Measurements from ENCODE around the gene ADAP1.

ADAP1 gene

DNA sequence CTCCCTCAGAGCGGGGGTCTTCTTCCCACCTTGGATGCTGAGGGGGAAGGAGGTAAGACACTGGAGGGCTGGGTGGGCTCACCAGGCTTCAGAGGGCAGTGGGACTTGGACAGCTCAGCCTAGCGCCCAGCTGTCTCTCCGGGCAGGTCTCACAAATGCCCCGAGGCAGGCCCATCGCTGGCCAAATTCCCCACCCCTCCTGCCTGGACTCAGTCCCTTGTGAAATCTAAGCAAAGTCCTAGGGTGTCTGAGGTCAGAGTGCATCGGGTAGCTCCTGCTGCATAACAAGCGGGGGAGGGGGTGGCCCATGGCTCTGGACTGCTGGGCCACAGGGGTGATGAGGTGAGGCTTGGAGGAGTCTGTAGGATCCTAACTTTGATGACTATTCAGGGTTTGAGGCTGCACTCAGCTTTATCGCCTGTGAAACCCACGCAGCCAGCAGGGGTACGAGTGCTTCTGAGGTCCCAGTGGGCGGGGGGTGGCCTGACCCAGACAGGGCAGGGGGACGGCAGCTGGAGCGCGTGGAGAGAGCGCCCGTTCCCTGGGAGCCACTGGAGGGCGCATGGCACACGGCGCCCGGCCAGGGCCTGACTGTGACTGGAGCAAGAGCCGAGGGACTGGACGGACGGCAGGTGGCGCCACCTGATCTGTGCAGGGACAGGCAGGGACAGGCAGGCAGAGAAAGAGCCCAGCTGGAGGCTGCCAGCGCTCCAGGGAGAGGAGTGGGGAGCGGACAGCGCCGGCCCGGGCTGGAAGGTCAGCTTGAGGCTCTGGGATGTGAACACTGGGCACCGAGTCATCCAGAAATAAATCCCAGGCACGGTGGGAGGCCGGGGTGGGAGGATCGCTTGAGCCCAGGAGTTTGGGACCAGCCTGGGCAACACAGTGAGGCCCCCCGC, 38.5 kb upstream of the ADAP1 start:
- Histone ChIP-seq H3K36me3 (ENCODE audit: insufficient read depth, low read length) (no peaks in the 10 kb centered on the region), H3K27me3 (ENCODE audit: insufficient read depth, low read length, poor library complexity, severe bottlenecking) (no peaks in the 10 kb centered on the region), H3K9me3 (ENCODE audit: insufficient read depth, low read depth, low read length) (no peaks in the 10 kb centered on the region), H3K9me2 (replicated peaks; ENCODE audit: low read depth, low read length) (no peaks in the 10 kb centered on the region), H3K4me2 (ENCODE audit: low read depth, low read length, poor library complexity, severe bottlenecking) (peak overlapping the region; percentile 30), H3K79me2 (ENCODE audit: insufficient read depth, low read length) (no peaks in the 10 kb centered on the region), H4K20me1 (ENCODE audit: insufficient read depth, low read length, poor library complexity, severe bottlenecking) (no peaks in the 10 kb centered on the region), H3F3A (ENCODE audit: low read depth) (no peaks in the 10 kb centered on the region), H3K9ac (ENCODE audit: low read depth, low read length, poor library complexity, severe bottlenecking) (no peak overlapping the region), H3K4me3 (ENCODE audit: low read length, poor library complexity, severe bottlenecking) (no peak overlapping the region), H2AFZ (ENCODE audit: low read length) (no peak overlapping the region), H3K4me1 (ENCODE audit: insufficient read depth, low read length, poor library complexity, severe bottlenecking) (peaks cover 4% of the 10 kb centered on the region)
- TF ChIP-seq EZH2phosphoT487 (IDR thresholded peaks at IDR 0.05; ENCODE audit: borderline replicate concordance), result no peak
- TF ChIP-seq, protein P1, sequence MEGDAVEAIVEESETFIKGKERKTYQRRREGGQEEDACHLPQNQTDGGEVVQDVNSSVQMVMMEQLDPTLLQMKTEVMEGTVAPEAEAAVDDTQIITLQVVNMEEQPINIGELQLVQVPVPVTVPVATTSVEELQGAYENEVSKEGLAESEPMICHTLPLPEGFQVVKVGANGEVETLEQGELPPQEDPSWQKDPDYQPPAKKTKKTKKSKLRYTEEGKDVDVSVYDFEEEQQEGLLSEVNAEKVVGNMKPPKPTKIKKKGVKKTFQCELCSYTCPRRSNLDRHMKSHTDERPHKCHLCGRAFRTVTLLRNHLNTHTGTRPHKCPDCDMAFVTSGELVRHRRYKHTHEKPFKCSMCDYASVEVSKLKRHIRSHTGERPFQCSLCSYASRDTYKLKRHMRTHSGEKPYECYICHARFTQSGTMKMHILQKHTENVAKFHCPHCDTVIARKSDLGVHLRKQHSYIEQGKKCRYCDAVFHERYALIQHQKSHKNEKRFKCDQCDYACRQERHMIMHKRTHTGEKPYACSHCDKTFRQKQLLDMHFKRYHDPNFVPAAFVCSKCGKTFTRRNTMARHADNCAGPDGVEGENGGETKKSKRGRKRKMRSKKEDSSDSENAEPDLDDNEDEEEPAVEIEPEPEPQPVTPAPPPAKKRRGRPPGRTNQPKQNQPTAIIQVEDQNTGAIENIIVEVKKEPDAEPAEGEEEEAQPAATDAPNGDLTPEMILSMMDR (conservative IDR thresholded peaks at IDR 0.05; ENCODE audit: low read length), result peak; percentile 99

DNA sequence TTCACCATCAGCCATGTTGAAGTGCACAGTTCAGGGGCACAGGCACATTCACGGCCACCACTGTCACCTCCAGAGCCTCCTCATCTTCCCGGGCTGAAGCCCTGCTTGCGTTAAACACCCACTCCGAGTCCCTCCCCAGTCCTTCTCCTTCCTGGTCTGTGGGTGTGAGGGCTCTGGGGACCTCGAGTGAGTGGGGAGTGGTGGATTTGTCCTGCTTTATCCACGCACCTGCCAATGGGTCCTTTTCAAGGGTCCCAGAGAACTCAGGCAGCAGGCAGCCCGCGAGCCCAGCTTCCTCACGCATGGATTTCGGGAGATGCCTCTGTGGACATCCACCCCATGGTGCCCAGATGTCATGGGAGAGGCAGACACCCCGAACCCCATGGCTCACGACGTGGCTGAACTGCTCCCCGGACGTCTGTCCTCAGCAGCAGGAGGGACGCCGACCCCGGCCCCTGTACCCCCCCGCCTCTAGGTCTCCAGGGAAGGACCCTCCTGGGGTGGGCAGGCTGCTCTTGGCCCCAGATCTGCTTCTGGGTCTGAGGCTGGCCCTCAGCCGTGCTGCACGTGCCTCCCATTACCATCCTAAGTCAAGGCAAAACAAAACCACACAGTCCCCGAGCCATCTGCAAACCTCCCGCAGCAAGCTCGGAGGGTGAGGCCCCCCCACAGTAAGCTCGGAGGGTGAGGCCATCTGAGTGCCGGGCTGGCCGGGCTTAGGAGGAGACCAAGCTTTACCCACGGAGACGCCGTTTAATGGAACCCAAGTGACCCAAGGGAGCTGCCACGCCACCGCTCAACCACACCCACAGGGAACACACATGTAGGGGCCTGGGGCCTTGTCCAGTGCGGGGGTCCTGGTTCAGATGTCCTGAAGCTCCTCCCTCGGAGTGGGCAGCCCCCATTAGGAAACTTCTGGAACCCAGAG, 37.5 kb upstream of the ADAP1 start:
- Histone ChIP-seq H3K4me1 (ENCODE audit: insufficient read depth, low read length, poor library complexity, severe bottlenecking) (peaks cover 4% of the 10 kb centered on the region), H4K20me1 (ENCODE audit: insufficient read depth, low read length, poor library complexity, severe bottlenecking) (no peaks in the 10 kb centered on the region), H3K9me2 (replicated peaks; ENCODE audit: low read depth, low read length) (no peaks in the 10 kb centered on the region), H3K9ac (ENCODE audit: low read depth, low read length, poor library complexity, severe bottlenecking) (no peak overlapping the region), H3F3A (ENCODE audit: low read depth) (no peaks in the 10 kb centered on the region), H3K4me3 (ENCODE audit: low read length, poor library complexity, severe bottlenecking) (no peak overlapping the region), H2AFZ (ENCODE audit: low read length) (no peak overlapping the region), H3K36me3 (ENCODE audit: insufficient read depth, low read length) (no peaks in the 10 kb centered on the region), H3K79me2 (ENCODE audit: insufficient read depth, low read length) (no peaks in the 10 kb centered on the region), H3K27me3 (ENCODE audit: insufficient read depth, low read length, poor library complexity, severe bottlenecking) (no peaks in the 10 kb centered on the region), H3K4me2 (ENCODE audit: low read depth, low read length, poor library complexity, severe bottlenecking) (no peak overlapping the region), H3K9me3 (ENCODE audit: insufficient read depth, low read depth, low read length) (no peaks in the 10 kb centered on the region)
- TF ChIP-seq EZH2phosphoT487 (IDR thresholded peaks at IDR 0.05; ENCODE audit: borderline replicate concordance), result no peak
- TF ChIP-seq, protein P1 (conservative IDR thresholded peaks at IDR 0.05; ENCODE audit: low read length), result no peak

DNA sequence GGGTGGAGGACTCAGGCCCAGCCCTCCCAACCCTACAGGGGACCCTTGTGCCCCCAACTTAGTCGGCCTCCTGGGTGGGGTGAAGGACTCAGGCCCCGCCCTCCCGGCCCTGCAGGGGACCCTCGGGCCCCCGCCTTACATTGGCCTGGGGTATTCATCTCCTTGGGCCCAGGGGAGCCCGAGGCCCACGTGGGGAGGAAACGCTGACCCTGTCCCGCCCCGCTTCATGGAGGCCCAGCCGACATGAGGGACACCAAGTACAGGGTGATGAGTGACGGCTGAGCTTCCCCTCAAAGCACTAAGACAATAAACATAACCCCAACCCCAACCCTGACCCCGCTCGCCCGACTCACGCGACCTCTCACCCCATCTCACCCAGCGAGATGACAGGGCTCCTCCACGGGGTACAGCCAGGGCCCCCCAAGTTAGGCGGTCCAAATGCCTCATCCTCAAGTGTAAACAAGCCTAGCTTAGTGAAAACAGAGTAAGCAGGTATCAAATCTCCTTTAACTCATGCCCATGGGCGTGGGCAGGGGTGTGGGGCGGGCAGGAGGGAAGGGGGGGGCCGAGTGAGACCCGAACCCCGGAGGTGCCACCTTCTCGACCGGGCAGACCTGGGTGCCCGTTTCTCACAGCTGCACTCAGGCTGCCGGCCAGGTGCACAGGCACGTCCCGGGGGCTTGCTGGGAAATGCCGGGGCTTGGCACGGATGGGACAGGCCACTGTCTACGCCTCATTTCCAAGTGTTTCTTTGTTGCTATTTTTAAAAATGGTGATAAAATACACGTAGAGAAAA, 36.7 kb upstream of the ADAP1 start:
- no peak overlapping the region for H3K9ac ChIP-seq (ENCODE audit: low read depth, low read length, poor library complexity, severe bottlenecking)
- H3K27me3 ChIP-seq (ENCODE audit: insufficient read depth, low read length, poor library complexity, severe bottlenecking), result no peaks in the 10 kb centered on the region
- peaks cover 4% of the 10 kb centered on the region for H3K4me1 ChIP-seq (ENCODE audit: insufficient read depth, low read length, poor library complexity, severe bottlenecking)
- H4K20me1 ChIP-seq (ENCODE audit: insufficient read depth, low read length, poor library complexity, severe bottlenecking), result no peaks in the 10 kb centered on the region
- no peak overlapping the region for H3K4me2 ChIP-seq (ENCODE audit: low read depth, low read length, poor library complexity, severe bottlenecking)
- no peaks in the 10 kb centered on the region for H3K9me3 ChIP-seq (ENCODE audit: insufficient read depth, low read depth, low read length)
- no peak overlapping the region for H2AFZ ChIP-seq (ENCODE audit: low read length)
- H3K4me3 ChIP-seq (ENCODE audit: low read length, poor library complexity, severe bottlenecking), result no peak overlapping the region
- TF ChIP-seq EZH2phosphoT487 (IDR thresholded peaks at IDR 0.05; ENCODE audit: borderline replicate concordance), result no peak
- TF ChIP-seq, protein P1 (conservative IDR thresholded peaks at IDR 0.05; ENCODE audit: low read length), result no peak
- no peaks in the 10 kb centered on the region for H3K9me2 ChIP-seq (replicated peaks; ENCODE audit: low read depth, low read length)
- H3F3A ChIP-seq (ENCODE audit: low read depth), result no peaks in the 10 kb centered on the region
- no peaks in the 10 kb centered on the region for H3K79me2 ChIP-seq (ENCODE audit: insufficient read depth, low read length)
- no peaks in the 10 kb centered on the region for H3K36me3 ChIP-seq (ENCODE audit: insufficient read depth, low read length)

All from Loucy (cell line).